T follicular helper cell (primary cell): ENCODE measurements around the gene APMAP.

Experiments used
- DNase-seq: peaks from one replicate; pipeline ENCODE4 v3.0.0-alpha.2; 2020; ENCODE audit warnings: low read depth

Gene APMAP

GRCh38 chr20:24966317-24967012 lies 26.1 kb downstream of the APMAP start:
- DNase-seq: no peak

- no peak for DNase-seq
Observed at GRCh38 chr20:24965065-24965919, 27.3 kb downstream of the APMAP start.

- no peak for DNase-seq
Observed at GRCh38 chr20:24964506-24964840, 28.1 kb downstream of the APMAP start.

GRCh38 chr20:24963672-24964505 lies 28.7 kb downstream of the APMAP start:
- no peak for DNase-seq

DNA sequence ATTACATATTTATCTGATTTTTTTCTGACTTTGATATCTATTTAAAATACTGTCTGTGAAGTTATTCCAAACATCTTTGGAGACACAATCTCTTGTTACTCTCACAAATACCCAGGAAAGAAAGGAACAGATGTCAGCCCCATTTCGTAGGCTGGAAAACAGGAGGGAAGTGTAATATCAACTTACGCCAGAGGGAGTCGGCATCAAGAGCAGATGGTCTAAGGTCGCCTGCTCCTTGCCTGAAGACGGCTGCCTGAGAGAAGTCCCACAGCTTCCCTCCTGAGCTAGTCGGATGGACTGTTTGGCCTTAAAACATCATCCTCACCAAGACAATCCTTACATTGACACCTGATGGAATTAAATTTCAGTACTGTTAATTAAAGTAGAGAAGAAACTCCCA lies 30.0 kb downstream of the APMAP start:
- no peak for DNase-seq

DNA sequence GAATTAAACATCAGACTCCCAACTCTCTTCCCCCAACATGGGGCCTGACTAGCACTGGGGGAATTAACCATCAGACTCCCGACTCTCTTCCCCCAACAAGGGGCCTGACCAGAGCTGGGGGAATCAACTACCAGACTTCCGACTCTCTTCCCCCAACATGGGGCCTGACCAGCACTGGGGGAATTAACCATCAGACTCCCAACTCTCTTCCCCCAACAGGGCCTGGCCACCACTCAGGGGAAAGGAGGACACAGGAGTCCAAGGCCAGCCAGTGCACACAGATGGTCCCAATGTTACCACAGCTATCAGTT lies 30.4 kb downstream of the APMAP start:
- no peak for DNase-seq

- no peak for DNase-seq
Observed at GRCh38 chr20:24961384-24962181, 31.0 kb downstream of the APMAP start.

- no peak for DNase-seq
Observed at GRCh38 chr20:24960861-24961260, 31.7 kb downstream of the APMAP start.

DNA sequence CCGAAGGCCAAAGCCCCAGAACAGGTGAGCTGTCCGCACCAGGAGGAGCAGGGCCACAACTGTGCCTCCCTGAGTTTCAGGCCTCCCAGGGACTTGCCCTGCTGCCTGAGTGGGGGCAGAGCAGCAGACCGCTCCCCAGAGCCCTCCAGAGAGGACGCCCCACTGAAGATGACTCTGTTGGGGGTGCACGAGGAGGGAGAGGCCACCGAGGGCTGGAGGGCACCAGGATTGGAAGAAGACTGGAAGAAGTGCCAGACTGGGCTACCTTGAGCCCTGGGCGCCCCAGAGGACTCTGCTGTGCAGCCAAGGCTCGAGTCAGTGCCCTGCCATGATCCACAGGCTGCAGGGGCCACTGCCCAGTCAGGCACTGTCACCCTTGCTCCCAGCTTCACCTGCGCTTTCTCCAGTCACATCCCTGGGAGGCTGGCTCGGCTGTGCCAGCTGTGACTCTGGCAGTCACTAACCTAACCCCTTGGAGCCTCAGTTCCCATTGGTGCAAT lies 32.2 kb downstream of the APMAP start:
- DNase-seq: no peak

- no peak for DNase-seq
Observed at GRCh38 chr20:24959591-24960301, 32.8 kb downstream of the APMAP start.

GRCh38 chr20:24958506-24959385 lies 33.8 kb downstream of the APMAP start:
- DNase-seq: no peak

DNA sequence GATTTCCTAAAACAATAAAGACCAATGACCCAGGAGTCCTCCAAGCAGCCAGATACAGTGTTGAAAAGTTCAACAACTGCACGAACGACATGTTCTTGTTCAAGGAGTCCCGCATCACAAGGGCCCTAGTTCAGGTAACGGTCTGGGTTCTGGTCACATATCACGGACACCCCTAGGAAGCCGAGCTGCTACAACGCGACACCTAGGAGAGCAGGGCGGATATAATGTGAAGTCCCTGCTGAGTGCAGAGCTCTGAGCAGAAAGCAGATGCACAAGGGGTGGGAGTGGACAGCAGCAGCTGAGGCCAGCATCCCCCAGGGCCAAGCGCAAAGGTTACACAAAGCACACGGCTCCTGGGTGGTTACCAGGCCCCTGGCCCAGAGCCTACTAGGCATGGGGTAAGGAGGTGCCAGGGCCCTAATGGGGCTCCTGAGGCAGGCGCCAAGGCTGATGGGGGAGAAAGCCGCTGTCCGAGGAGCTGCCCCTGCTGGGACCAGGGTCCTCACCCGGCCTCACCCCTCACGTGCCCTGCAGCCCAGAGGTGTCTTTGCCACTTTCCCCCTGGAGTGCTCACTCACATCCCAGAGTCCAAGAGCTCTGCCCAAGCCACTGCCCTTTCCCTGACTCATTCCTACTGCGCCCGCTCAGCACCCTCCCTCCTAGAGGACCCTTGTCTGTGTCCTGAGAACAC lies 35.1 kb downstream of the APMAP start:
- DNase-seq: no peak

- no peak for DNase-seq
Observed at GRCh38 chr20:24956001-24956841, 36.3 kb downstream of the APMAP start.

GRCh38 chr20:24955045-24955444 lies 37.5 kb downstream of the APMAP start:
- no peak for DNase-seq

DNA sequence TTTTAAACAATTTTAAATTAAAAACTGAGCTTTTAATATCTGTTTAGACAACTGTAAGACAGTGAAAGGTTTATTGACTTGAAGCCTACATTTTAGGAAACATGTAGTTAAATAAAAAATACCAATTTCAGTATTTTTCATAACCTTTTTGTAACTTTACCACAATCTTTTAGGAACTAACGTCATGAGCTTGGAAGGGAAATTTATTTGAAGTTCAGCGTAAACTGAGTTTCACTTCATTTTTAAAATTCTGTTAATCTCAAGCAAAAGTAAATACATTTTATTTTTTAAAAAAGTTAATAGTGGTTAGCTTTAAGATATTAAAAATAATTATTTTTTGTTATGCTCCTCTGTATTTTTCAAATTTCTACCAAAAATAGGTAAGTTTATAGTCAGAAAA lies 38.0 kb downstream of the APMAP start:
- no peak for DNase-seq

- no peak for DNase-seq
Observed at GRCh38 chr20:24954151-24954550, 38.4 kb downstream of the APMAP start.

GRCh38 chr20:24953621-24954133 lies 38.9 kb downstream of the APMAP start:
- no peak for DNase-seq

GRCh38 chr20:24953209-24953575 lies 39.4 kb downstream of the APMAP start:
- no peak for DNase-seq
